Neural progenitor cell (in vitro differentiated cells): ENCODE results near the gene LMO1.

Source experiments
- CTCF ChIP-seq: fragments of 200-600 bp; sonication (generic); IDR thresholded peaks from 2 replicates; pipeline ENCODE4 v1.5.1; 2017; ENCODE audit warnings: antibody characterized with exemption, mild to moderate bottlenecking
- EZH2 ChIP-seq: fragments of 200-600 bp; sonication (generic); IDR thresholded peaks from 2 replicates; pipeline ENCODE4 v1.6.1; 2017; ENCODE audit warnings: antibody characterized with exemption, mild to moderate bottlenecking, moderate library complexity

GRCh38 chr11:8301622-8302021 lies 37.9 kb upstream of the LMO1 start:
- TF ChIP-seq EZH2: no peak
- TF ChIP-seq CTCF: no peak
